Stimulated activated CD4-positive, alpha-beta T cell treated with anti-CD3 and anti-CD28 coated beads, Interleukin-4, amount 100 ng/mL, for 24 hours (primary cell): ENCODE results near the gene SMAD6.

Source experiments
- DNase-seq: peaks from one replicate; pipeline ENCODE4 v3.0.0-alpha.2; 2020

The SMAD6 gene

GRCh38 chr15:66829551-66830121 lies 127.6 kb downstream of the SMAD6 start:
- DNase-seq, result no peak

- DNase-seq, result no peak
Measured at GRCh38 chr15:66830358-66830757, 128.3 kb downstream of the SMAD6 start.

GRCh38 chr15:66830823-66831222 lies 128.8 kb downstream of the SMAD6 start:
- no peak for DNase-seq

- DNase-seq, result no peak
Measured at GRCh38 chr15:66831289-66831688, 129.3 kb downstream of the SMAD6 start.

GRCh38 chr15:66831801-66832390 lies 129.9 kb downstream of the SMAD6 start:
- no peak for DNase-seq
